CD8-positive, alpha-beta memory T cell (primary cell): ENCODE measurements around the gene PAK6. TPM values are rescaled to one million over a fixed set of nuclear protein-coding genes. Genes with fewer than 3 reads are reported as not detected.

ENCODE experiments used
- CTCF ChIA-PET: fragments of 350-600 bp; sonication (Branson Sonifier 250); formaldehyde crosslinking; loops from one replicate; lab custom pipeline; 2021; ENCODE audit warnings: antibody characterized with exemption; lab: Charles Lee
- POLR2A ChIA-PET: fragments of 350-600 bp; sonication (Branson Sonifier 250); formaldehyde crosslinking; loops from one replicate; lab custom pipeline; 2021; ENCODE audit warnings: antibody characterized with exemption; lab: Charles Lee
- DNase-seq, 5 donors: peaks; one replicate each; pipeline versions ENCODE4 v3.0.0 to v3.0.0-alpha.2; 2020 to 2022; ENCODE audit warnings: mixed read lengths in 1 of 5
- H3K27ac ChIP-seq: one replicate; pipeline ENCODE4 v1.7.0; 2013; ENCODE audit warnings: low read depth, mild to moderate bottlenecking, low read length, moderate library complexity
- H3K27me3 ChIP-seq: 2 replicates; pipeline ENCODE4 v1.7.0; 2013; ENCODE audit warnings: low read length, mild to moderate bottlenecking; ENCODE audit not compliant: insufficient read depth, poor library complexity, severe bottlenecking
- H3K36me3 ChIP-seq: 2 replicates; pipeline ENCODE4 v1.7.0; 2013; ENCODE audit warnings: mild to moderate bottlenecking, low read length, moderate library complexity; ENCODE audit not compliant: insufficient read depth
- H3K4me1 ChIP-seq: 2 replicates; pipeline ENCODE4 v1.7.0; 2013; ENCODE audit warnings: mild to moderate bottlenecking, low read length, moderate library complexity; ENCODE audit not compliant: insufficient read depth
- H3K4me3 ChIP-seq: 2 replicates; pipeline ENCODE4 v1.7.0; 2013; ENCODE audit warnings: mild to moderate bottlenecking, low read length
- H3K9me3 ChIP-seq: 2 replicates; pipeline ENCODE4 v1.7.0; 2013; ENCODE audit warnings: mild to moderate bottlenecking, low read length
- H3K27ac Mint-ChIP-seq, 8 donors: one replicate each; pipeline ENCODE4 v1.8.0; 2020 to 2021; ENCODE audit warnings: mixed read lengths in 8 of 8, mild to moderate bottlenecking in 6 of 8, inconsistent platforms in 3 of 8, moderate library complexity in 3 of 8
- H3K27me3 Mint-ChIP-seq, 2 donors: one replicate each; pipeline ENCODE4 v1.8.0; 2020 to 2021; ENCODE audit warnings: mixed read lengths in 2 of 2, mild to moderate bottlenecking in 1 of 2, moderate library complexity in 1 of 2
- H3K36me3 Mint-ChIP-seq, 3 donors: one replicate each; pipeline ENCODE4 v1.8.0; 2020 to 2021; ENCODE audit warnings: mixed read lengths in 3 of 3, inconsistent platforms in 1 of 3, mild to moderate bottlenecking in 1 of 3
- H3K4me1 Mint-ChIP-seq, 3 donors: one replicate each; pipeline ENCODE4 v1.8.0; 2020 to 2021; ENCODE audit warnings: mixed read lengths in 3 of 3, inconsistent platforms in 1 of 3, mild to moderate bottlenecking in 1 of 3
- H3K4me3 Mint-ChIP-seq, 7 donors: one replicate each; pipeline ENCODE4 v1.8.0; 2020 to 2021; ENCODE audit warnings: mixed read lengths in 7 of 7, mild to moderate bottlenecking in 6 of 7, moderate library complexity in 4 of 7, inconsistent platforms in 2 of 7
- H3K9me3 Mint-ChIP-seq, 5 donors: one replicate each; pipeline ENCODE4 v1.8.0; 2020 to 2022; ENCODE audit warnings: mixed read lengths in 5 of 5, mild to moderate bottlenecking in 3 of 5, moderate library complexity in 2 of 5, inconsistent platforms in 1 of 5
- polyA plus RNA-seq: library from polyadenylated mRNA; unstranded; fragments of 300-500 nt; fragmentation: Illumina TruSeq; gene quantifications from one replicate; pipeline ENCODE4 v1.2.3, GENCODE V29; 2021
- total RNA-seq, 2 experiments: library from RNA; stranded (reverse); gene quantifications; one replicate each; pipeline ENCODE4 v1.2.3, GENCODE V29; 2021

PAK6 gene
- total and polyA plus RNA-seq, 3 experiments from 2014 or later = 1.7 to 2.8 (median 1.9) TPM

GRCh38 chr15:40312370-40313158, 73.7 kb downstream of the PAK6 start:
- Histone ChIP-seq H3K27ac (no peak overlapping the region), H3K36me3 (no peaks in the 10 kb centered on the region), H3K27me3 (no peaks in the 10 kb centered on the region), H3K4me3 (no peak overlapping the region), H3K9me3 (no peaks in the 10 kb centered on the region), H3K4me1 (peaks cover 42% of the 10 kb centered on the region)
- no peak for DNase-seq
- Mint-ChIP-seq H3K4me3 (peak overlapping the region in 2 of 7 donors; percentile 13 to 86), H3K27ac (peak overlapping the region in 3 of 8 donors; percentile 14 to 95 (median 92)), H3K27me3 (no peaks in the 10 kb centered on the region), H3K9me3 (no peaks in the 10 kb centered on the region), H3K36me3 (peaks cover 0 to 5% (median 0%) of the 10 kb centered on the region in 3 donors), H3K4me1 (peaks cover 36 to 53% (median 37%) of the 10 kb centered on the region in 3 donors)
- ChIA-PET CTCF (interaction anchor here (0.9 to 12.0 kb wide), 7 partner anchors 7 to 94 kb away, joined by 3 to 258 read pairs (median 23); partner anchors contain the start of genes ANKRD63, CCDC9B, INAFM2 and IVD), POLR2A (interaction anchor here (1.3 kb wide), 1 partner anchor 10 kb away, joined by 7 read pairs; the partner anchor contains the start of gene INAFM2)

GRCh38 chr15:40313531-40314398, 74.9 kb downstream of the PAK6 start:
- no peaks in the 10 kb centered on the region for H3K9me3 Mint-ChIP-seq
- Histone ChIP-seq H3K27me3 (no peaks in the 10 kb centered on the region), H3K36me3 (no peaks in the 10 kb centered on the region), H3K4me1 (peaks cover 42% of the 10 kb centered on the region), H3K9me3 (no peaks in the 10 kb centered on the region), H3K27ac (no peak overlapping the region), H3K4me3 (no peak overlapping the region)
- peak overlapping the region; percentile 82 to 95 (median 90) for H3K27ac Mint-ChIP-seq
- DNase-seq = peak; percentile 44 to 83 (median 54)
- peak overlapping the region; percentile 55 to 86 (median 78) for H3K4me3 Mint-ChIP-seq
- ChIA-PET POLR2A (interaction anchor here (0.7 to 1.3 kb wide), 3 partner anchors 9 to 39 kb away, joined by 3 to 7 read pairs (median 3); partner anchors contain the start of gene INAFM2), CTCF (interaction anchor here (0.9 to 12.0 kb wide), 8 partner anchors 9 to 92 kb away, joined by 3 to 258 read pairs (median 4); partner anchors contain the start of genes ANKRD63, CCDC9B, INAFM2 and IVD)
- peaks cover 32 to 48% (median 35%) of the 10 kb centered on the region in 3 donors for H3K4me1 Mint-ChIP-seq
- no peaks in the 10 kb centered on the region for H3K27me3 Mint-ChIP-seq
- no peaks in the 10 kb centered on the region for H3K36me3 Mint-ChIP-seq

GRCh38 chr15:40314723-40315276, 75.9 kb downstream of the PAK6 start:
- Mint-ChIP-seq H3K4me1 (peaks cover 22 to 38% (median 27%) of the 10 kb centered on the region in 3 donors), H3K27ac (peak overlapping the region in 5 of 8 donors; percentile 50 to 92 (median 51)), H3K27me3 (peaks cover 0 to 3% of the 10 kb centered on the region in 2 donors), H3K9me3 (no peaks in the 10 kb centered on the region), H3K36me3 (no peaks in the 10 kb centered on the region), H3K4me3 (no peak overlapping the region)
- no peak for DNase-seq
- Histone ChIP-seq H3K27ac (no peak overlapping the region), H3K9me3 (no peaks in the 10 kb centered on the region), H3K27me3 (no peaks in the 10 kb centered on the region), H3K36me3 (no peaks in the 10 kb centered on the region), H3K4me1 (peaks cover 32% of the 10 kb centered on the region), H3K4me3 (no peak overlapping the region)
- ChIA-PET CTCF (interaction anchor here (0.9 to 12.0 kb wide), 4 partner anchors 10 to 40 kb away, joined by 3 to 258 read pairs (median 96); partner anchors contain the start of genes ANKRD63 and CCDC9B), POLR2A (no interaction called here)

GRCh38 chr15:40316931-40317330, 78.1 kb downstream of the PAK6 start:
- ChIA-PET CTCF (interaction anchor here (7.7 to 12.0 kb wide), 3 partner anchors 7 to 42 kb away, joined by 121 to 258 read pairs (median 189); partner anchors contain the start of genes CCDC9B and PLCB2), POLR2A (interaction anchor here (0.5 to 1.5 kb wide), 2 partner anchors 10 to 119 kb away, joined by 5 to 6 read pairs; no protein-coding TSS in a partner anchor)
- H3K9me3 ChIP-seq = no peaks in the 10 kb centered on the region
- Mint-ChIP-seq H3K4me3 (peak overlapping the region in 1 of 7 donors; percentile 43), H3K27me3 (peaks cover 0 to 3% of the 10 kb centered on the region in 2 donors), H3K36me3 (no peaks in the 10 kb centered on the region), H3K9me3 (no peaks in the 10 kb centered on the region), H3K4me1 (peaks cover 20 to 41% (median 30%) of the 10 kb centered on the region in 3 donors), H3K27ac (peak overlapping the region in 1 of 8 donors; percentile 58)
- H3K4me1 ChIP-seq = peaks cover 29% of the 10 kb centered on the region
- no peaks in the 10 kb centered on the region for H3K36me3 ChIP-seq
- H3K4me3 ChIP-seq = no peak overlapping the region
- no peak for DNase-seq
- no peaks in the 10 kb centered on the region for H3K27me3 ChIP-seq
- H3K27ac ChIP-seq = no peak overlapping the region

GRCh38 chr15:40317580-40317979, 78.7 kb downstream of the PAK6 start:
- Histone ChIP-seq H3K36me3 (no peaks in the 10 kb centered on the region), H3K4me1 (peaks cover 29% of the 10 kb centered on the region), H3K9me3 (no peaks in the 10 kb centered on the region), H3K4me3 (no peak overlapping the region), H3K27ac (no peak overlapping the region), H3K27me3 (no peaks in the 10 kb centered on the region)
- Mint-ChIP-seq H3K27ac (no peak overlapping the region), H3K36me3 (no peaks in the 10 kb centered on the region), H3K4me1 (peaks cover 24 to 43% (median 27%) of the 10 kb centered on the region in 3 donors), H3K27me3 (peaks cover 0 to 3% of the 10 kb centered on the region in 2 donors), H3K9me3 (no peaks in the 10 kb centered on the region), H3K4me3 (no peak overlapping the region)
- DNase-seq = no peak
- ChIA-PET CTCF (interaction anchor here (1.0 to 12.0 kb wide), 4 partner anchors 8 to 107 kb away, joined by 4 to 189 read pairs (median 62); partner anchors contain the start of genes CCDC9B and PLCB2), POLR2A (no interaction called here)

- no peak for DNase-seq
- ChIA-PET POLR2A (interaction anchor here (1.0 kb wide), 1 partner anchor 13 kb away, joined by 3 read pairs; the partner anchor contains the start of gene PLCB2), CTCF (interaction anchor here (1.0 to 7.7 kb wide), 13 partner anchors 8 to 102 kb away, joined by 3 to 121 read pairs (median 6); partner anchors contain the start of genes ANKRD63, CCDC9B, IVD and PLCB2)
- Histone ChIP-seq H3K4me1 (peaks cover 21% of the 10 kb centered on the region), H3K9me3 (no peaks in the 10 kb centered on the region), H3K4me3 (no peak overlapping the region), H3K36me3 (no peaks in the 10 kb centered on the region), H3K27ac (no peak overlapping the region), H3K27me3 (no peaks in the 10 kb centered on the region)
- H3K27ac Mint-ChIP-seq = no peak overlapping the region
- H3K4me1 Mint-ChIP-seq = peaks cover 19 to 35% (median 23%) of the 10 kb centered on the region in 3 donors
- no peaks in the 10 kb centered on the region for H3K9me3 Mint-ChIP-seq
- H3K4me3 Mint-ChIP-seq = peak overlapping the region in 1 of 7 donors; percentile 72
- H3K36me3 Mint-ChIP-seq = no peaks in the 10 kb centered on the region
- peaks cover 0 to 3% of the 10 kb centered on the region in 2 donors for H3K27me3 Mint-ChIP-seq
These were observed 81.5 kb downstream of the PAK6 start for GRCh38 chr15:40320409-40320808.
